SJSA1 (cell line): Measurements from ENCODE around the gene FOXC1. TPM values are rescaled to one million over a fixed set of nuclear protein-coding genes. Genes with fewer than 3 reads are reported as not detected.

ENCODE experiments used
- DNase-seq, 2 experiments: peaks; one replicate each; pipeline ENCODE4 v3.0.0-alpha.2; 2015 to 2020; ENCODE audit warnings: low spot score in 2 of 2, low read depth in 1 of 2
- H3K27ac ChIP-seq: fragments of 250-450 bp; sonication (Bioruptor Pico); 2 replicates; pipeline ENCODE4 v1.5.1; 2020; ENCODE audit warnings: mild to moderate bottlenecking, moderate library complexity
- H3K27me3 ChIP-seq: fragments of 250-450 bp; sonication (Bioruptor Pico); replicated peaks from 2 replicates; pipeline ENCODE4 v1.5.1; 2020; ENCODE audit warnings: mild to moderate bottlenecking, moderate library complexity
- H3K36me3 ChIP-seq: fragments of 250-450 bp; sonication (Bioruptor Pico); 2 replicates; pipeline ENCODE4 v1.5.1; 2020; ENCODE audit warnings: mild to moderate bottlenecking
- H3K4me1 ChIP-seq: fragments of 250-450 bp; sonication (Bioruptor Pico); replicated peaks from 2 replicates; pipeline ENCODE4 v1.6.1; 2021; ENCODE audit warnings: mild to moderate bottlenecking
- H3K4me3 ChIP-seq: fragments of 250-450 bp; sonication (Bioruptor Pico); 2 replicates; pipeline ENCODE4 v1.5.1; 2020; ENCODE audit warnings: mild to moderate bottlenecking
- H3K9me3 ChIP-seq: fragments of 250-450 bp; sonication (Bioruptor Pico); replicated peaks from 2 replicates; pipeline ENCODE4 v1.5.1; 2020; ENCODE audit warnings: mild to moderate bottlenecking
- total RNA-seq: library from RNA; depleted of rRNA; stranded (reverse); fragments of >200 nt; shearing (Covaris generic); gene quantifications from 2 replicates; pipeline ENCODE4 v1.2.3, GENCODE V29; 2014

Gene FOXC1
- total RNA-seq, 1 experiment from 2014 or later = 21.0 TPM

- Histone ChIP-seq H3K27me3 (no peaks in the 10 kb centered on the region), H3K9me3 (peaks cover 4% of the 10 kb centered on the region; the same call in 1 of the 2 replicates), H3K4me1 (peaks cover 22% of the 10 kb centered on the region), H3K36me3 (peaks cover 23% of the 10 kb centered on the region), H3K4me3 (no peak overlapping the region), H3K27ac (no peak overlapping the region)
- no peak for DNase-seq
Observed at GRCh38 chr6:1607516-1608221, 2.0 kb upstream of the FOXC1 start.

- no peaks in the 10 kb centered on the region for H3K27me3 ChIP-seq
- H3K9me3 ChIP-seq = peaks cover 4% of the 10 kb centered on the region; the same call in 1 of the 2 replicates
- H3K4me1 ChIP-seq = peaks cover 22% of the 10 kb centered on the region
- H3K27ac ChIP-seq = no peak overlapping the region
- DNase-seq = no peak
- peak overlapping the region; percentile 88 for H3K4me3 ChIP-seq
- peaks cover 26% of the 10 kb centered on the region for H3K36me3 ChIP-seq
Observed at GRCh38 chr6:1608222-1609040, 1.3 kb upstream of the FOXC1 start.

GRCh38 chr6:1609041-1609647 lies 571 bp upstream of the FOXC1 start:
- H3K4me3 ChIP-seq = peak overlapping the region; percentile 88
- peak; percentile 81 to 85 for DNase-seq
- H3K9me3 ChIP-seq = peaks cover 4% of the 10 kb centered on the region; the same call in 1 of the 2 replicates
- peaks cover 22% of the 10 kb centered on the region for H3K4me1 ChIP-seq
- no peaks in the 10 kb centered on the region for H3K27me3 ChIP-seq
- peak overlapping the region; percentile 87 for H3K27ac ChIP-seq
- peaks cover 33% of the 10 kb centered on the region for H3K36me3 ChIP-seq

GRCh38 chr6:1610497-1611321 lies 994 bp downstream of the FOXC1 start:
- Histone ChIP-seq H3K4me3 (peak overlapping the region; percentile 88), H3K36me3 (peaks cover 49% of the 10 kb centered on the region)

GRCh38 chr6:1611322-1611571 lies 1.5 kb downstream of the FOXC1 start:
- peaks cover 34% of the 10 kb centered on the region for H3K4me1 ChIP-seq
- no peaks in the 10 kb centered on the region for H3K27me3 ChIP-seq
- H3K4me3 ChIP-seq = peak overlapping the region; percentile 88
- DNase-seq = no peak
- H3K9me3 ChIP-seq = no peaks in the 10 kb centered on the region
- H3K36me3 ChIP-seq = peaks cover 53% of the 10 kb centered on the region
- H3K27ac ChIP-seq = peak overlapping the region; percentile 60

More at GRCh38 chr6:1610497-1611321, 994 bp downstream of the FOXC1 start:
- Histone ChIP-seq H3K4me1 (peaks cover 29% of the 10 kb centered on the region), H3K27ac (peak overlapping the region; percentile 77), H3K9me3 (no peaks in the 10 kb centered on the region), H3K27me3 (no peaks in the 10 kb centered on the region)
- DNase-seq = peak in 1 of 2 experiments; percentile 73

- Histone ChIP-seq H3K36me3 (peaks cover 56% of the 10 kb centered on the region), H3K4me1 (peaks cover 34% of the 10 kb centered on the region), H3K4me3 (peak overlapping the region; percentile 88), H3K9me3 (no peaks in the 10 kb centered on the region), H3K27ac (peak overlapping the region; percentile 63), H3K27me3 (no peaks in the 10 kb centered on the region)
- peak in 1 of 2 experiments; percentile 76 for DNase-seq
Observed at GRCh38 chr6:1611572-1612298, 2.0 kb downstream of the FOXC1 start.

- Histone ChIP-seq H3K36me3 (peaks cover 57% of the 10 kb centered on the region), H3K4me1 (peaks cover 36% of the 10 kb centered on the region), H3K27ac (peak overlapping the region; percentile 63), H3K4me3 (peak overlapping the region; percentile 88), H3K27me3 (no peaks in the 10 kb centered on the region), H3K9me3 (no peaks in the 10 kb centered on the region)
- DNase-seq = no peak
Observed at GRCh38 chr6:1612299-1612973, 2.7 kb downstream of the FOXC1 start.

- H3K4me3 ChIP-seq = peak overlapping the region; percentile 88
- H3K4me1 ChIP-seq = peaks cover 41% of the 10 kb centered on the region
- no peak overlapping the region for H3K27ac ChIP-seq
- DNase-seq = peak; percentile 84
- H3K9me3 ChIP-seq = no peaks in the 10 kb centered on the region
- H3K36me3 ChIP-seq = peaks cover 62% of the 10 kb centered on the region
- H3K27me3 ChIP-seq = no peaks in the 10 kb centered on the region
Observed at GRCh38 chr6:1612974-1613306, 3.2 kb downstream of the FOXC1 start.

- peak overlapping the region; percentile 88 for H3K4me3 ChIP-seq
- H3K4me1 ChIP-seq = peaks cover 44% of the 10 kb centered on the region
- H3K27me3 ChIP-seq = no peaks in the 10 kb centered on the region
- H3K27ac ChIP-seq = peak overlapping the region; percentile 31
- no peak for DNase-seq
- no peaks in the 10 kb centered on the region for H3K9me3 ChIP-seq
- peaks cover 65% of the 10 kb centered on the region for H3K36me3 ChIP-seq
Observed at GRCh38 chr6:1613346-1613687, 3.6 kb downstream of the FOXC1 start.

GRCh38 chr6:1613688-1614447 lies 4.2 kb downstream of the FOXC1 start:
- no peaks in the 10 kb centered on the region for H3K9me3 ChIP-seq
- no peaks in the 10 kb centered on the region for H3K27me3 ChIP-seq
- H3K27ac ChIP-seq = peak overlapping the region; percentile 31
- H3K36me3 ChIP-seq = peaks cover 71% of the 10 kb centered on the region
- H3K4me1 ChIP-seq = peaks cover 40% of the 10 kb centered on the region
- DNase-seq = peak in 1 of 2 experiments; percentile 72
- peak overlapping the region; percentile 88 for H3K4me3 ChIP-seq

GRCh38 chr6:1614448-1615150 lies 4.9 kb downstream of the FOXC1 start:
- no peaks in the 10 kb centered on the region for H3K9me3 ChIP-seq
- no peak for DNase-seq
- peaks cover 34% of the 10 kb centered on the region for H3K4me1 ChIP-seq
- peaks cover 76% of the 10 kb centered on the region for H3K36me3 ChIP-seq
- H3K27ac ChIP-seq = peak overlapping the region; percentile 31
- peak overlapping the region; percentile 88 for H3K4me3 ChIP-seq
- H3K27me3 ChIP-seq = no peaks in the 10 kb centered on the region
